ENCODE results near the gene XYLB.

Gene XYLB

GRCh38 chr3:38458796-38459498, 112.4 kb downstream of the XYLB start:
- Histone ChIP-seq H3K27ac (peak overlapping the region; percentile 64 to 74), H3K9me3 (no peaks in the 10 kb centered on the region), H3K4me3 (peak overlapping the region; percentile 17 to 24), H3K4me1 (peaks cover 0 to 47% (median 37%) of the 10 kb centered on the region in 4 donors), H3K27me3 (no peaks in the 10 kb centered on the region), H3K36me3 (no peaks in the 10 kb centered on the region)
- DNase-seq, result peak in 1 of 2 donors; percentile 83
- no peak for TF ChIP-seq CTCF (IDR thresholded peaks at IDR 0.05)
- intact Hi-C loops (cut with DNase I; ENCODE audit: low total_unique reads), result no loop called here

- Histone ChIP-seq H3K4me3 (peak overlapping the region; percentile 17 to 24), H3K9me3 (no peaks in the 10 kb centered on the region), H3K36me3 (no peaks in the 10 kb centered on the region), H3K27me3 (no peaks in the 10 kb centered on the region), H3K4me1 (peaks cover 0 to 47% (median 37%) of the 10 kb centered on the region in 4 donors), H3K27ac (peak overlapping the region; percentile 64 to 74)
- DNase-seq, result no peak
- intact Hi-C loops (cut with DNase I; ENCODE audit: low total_unique reads), result no loop called here
- no peak for TF ChIP-seq CTCF (IDR thresholded peaks at IDR 0.05)
Observed at GRCh38 chr3:38459499-38460048, 113.0 kb downstream of the XYLB start.

GRCh38 chr3:38460377-38461270, 114.0 kb downstream of the XYLB start:
- intact Hi-C loops (cut with DNase I; ENCODE audit: low total_unique reads), result no loop called here
- H3K36me3 ChIP-seq, result no peaks in the 10 kb centered on the region
- H3K4me3 ChIP-seq, result no peak overlapping the region
- DNase-seq, result no peak
- H3K4me1 ChIP-seq, result peaks cover 0 to 43% (median 37%) of the 10 kb centered on the region in 4 donors
- H3K9me3 ChIP-seq, result peaks cover 0 to 3% (median 0%) of the 10 kb centered on the region in 3 donors
- peak overlapping the region; percentile 64 to 74 for H3K27ac ChIP-seq
- TF ChIP-seq CTCF (IDR thresholded peaks at IDR 0.05), result no peak
- H3K27me3 ChIP-seq, result no peaks in the 10 kb centered on the region
